CD4-positive, alpha-beta T cell (primary cell): ENCODE measurements around the gene MICAL3. TPM values are rescaled to one million over a fixed set of nuclear protein-coding genes. Genes with fewer than 3 reads are reported as not detected.

Experiments
- ATAC-seq: fragments of 200-7000 bp; cut with Tn5 transposase; one replicate; pipeline ENCODE4 v1.10.0; 2022; ENCODE audit warnings: mild to moderate bottlenecking; ENCODE audit not compliant: poor library complexity
- CTCF ChIA-PET: fragments of 350-600 bp; sonication (Branson Sonifier 250); formaldehyde crosslinking; loops from one replicate; lab custom pipeline; 2021; ENCODE audit warnings: antibody characterized with exemption, inconsistent platforms; lab: Charles Lee
- POLR2A ChIA-PET: fragments of 350-600 bp; sonication (Branson Sonifier 250); formaldehyde crosslinking; loops from one replicate; lab custom pipeline; 2021; ENCODE audit warnings: antibody characterized with exemption, inconsistent platforms; lab: Charles Lee
- DNase-seq, 14 experiments: peaks; one replicate each; pipeline ENCODE4 v3.0.0-alpha.2; 2013 to 2020; ENCODE audit warnings: mixed read lengths in 2 of 14
- H3K27ac ChIP-seq, 2 donors: one replicate each; pipeline versions ENCODE4 v1.5.1 to v1.7.0; 2013; ENCODE audit warnings: low read length in 2 of 2, low read depth in 1 of 2, mild to moderate bottlenecking in 1 of 2
- H3K27me3 ChIP-seq, 2 experiments: 1 replicate in 1 of 2; 2 replicates in 1 of 2; pipeline versions ENCODE4 v1.6.1 to v1.7.0; 2013; ENCODE audit warnings: low read length in 2 of 2, control low read depth in 1 of 2, mild to moderate bottlenecking in 1 of 2, moderate library complexity in 1 of 2; ENCODE audit not compliant: insufficient read depth in 2 of 2, control insufficient read depth in 1 of 2
- H3K36me3 ChIP-seq: one replicate; pipeline ENCODE4 v1.6.1; 2013; ENCODE audit warnings: low read length, control low read depth; ENCODE audit not compliant: insufficient read depth
- H3K4me1 ChIP-seq: one replicate; pipeline ENCODE4 v1.6.1; 2013; ENCODE audit warnings: low read length, control low read depth; ENCODE audit not compliant: insufficient read depth
- H3K4me3 ChIP-seq: one replicate; pipeline ENCODE4 v1.5.1; 2013; ENCODE audit warnings: mild to moderate bottlenecking, low read length, moderate library complexity
- H3K9me3 ChIP-seq, 2 experiments: 1 replicate in 1 of 2; 2 replicates in 1 of 2; pipeline versions ENCODE4 v1.6.1 to v1.7.0; 2013; ENCODE audit warnings: low read length in 2 of 2, mild to moderate bottlenecking in 2 of 2, control low read depth in 1 of 2, moderate library complexity in 1 of 2; ENCODE audit not compliant: control insufficient read depth in 1 of 2, insufficient read depth in 1 of 2
- H3K27ac Mint-ChIP-seq: one replicate; pipeline ENCODE4 v1.8.0; 2020; ENCODE audit warnings: mixed read lengths
- H3K27me3 Mint-ChIP-seq: one replicate; pipeline ENCODE4 v1.8.0; 2021; ENCODE audit warnings: mixed read lengths
- H3K36me3 Mint-ChIP-seq: one replicate; pipeline ENCODE4 v1.8.0; 2021; ENCODE audit warnings: low read depth, mixed read lengths
- H3K4me1 Mint-ChIP-seq: one replicate; pipeline ENCODE4 v1.8.0; 2021; ENCODE audit warnings: low read depth, mixed read lengths
- H3K4me3 Mint-ChIP-seq: one replicate; pipeline ENCODE4 v1.8.0; 2020; ENCODE audit warnings: mild to moderate bottlenecking, mixed read lengths
- H3K9me3 Mint-ChIP-seq: one replicate; pipeline ENCODE4 v1.8.0; 2020; ENCODE audit warnings: mixed read lengths
- intact Hi-C, 2 experiments: fragments of 100-400 bp; cut with DNase I in 1 of 2; cut with micrococcal nuclease in 1 of 2; formaldehyde crosslinking; loops; one replicate each; pipeline versions ENCODE4 v1.15.1 to v1.9.0; 2023 to 2025; cut with DNase I, micrococcal nuclease
- total RNA-seq, 174 experiments: library from RNA in 2 of 174; stranded (reverse) in 2 of 174; gene quantifications; one replicate each; pipeline ENCODE4 v1.2.3 and lab custom pipeline; 2021 to 2026
- TF ChIP-seq, protein P1 (sequence below): fragments of 200-600 bp; IDR thresholded peaks from one replicate; pipeline ENCODE4 v1.8.0; 2022; ENCODE audit warnings: antibody characterized with exemption, mild to moderate bottlenecking

The MICAL3 gene
- total RNA-seq, 2 experiments from 2014 or later: 9.4 to 9.9 TPM

DNA sequence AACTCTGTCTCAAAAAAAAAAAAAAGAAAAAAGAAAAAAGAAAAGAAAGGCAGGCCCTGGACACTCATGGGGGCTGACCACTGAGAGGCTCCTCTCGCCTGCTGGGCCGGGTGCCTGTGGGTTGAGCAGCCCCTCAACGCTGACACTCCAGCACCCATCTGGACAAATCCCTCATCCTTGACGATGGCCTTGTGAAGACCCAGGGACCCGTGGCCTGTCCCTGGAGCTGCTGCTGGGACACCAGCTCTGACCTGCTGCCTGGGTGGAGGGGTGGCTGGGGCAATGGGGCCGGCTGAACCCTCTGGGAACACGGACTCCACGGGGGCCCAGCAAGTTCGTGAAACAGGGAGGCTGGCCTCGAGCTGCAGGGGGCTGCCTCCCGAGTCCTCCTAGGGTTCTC, 239.6 kb downstream of the MICAL3 start:
- no peak overlapping the region for H3K27ac Mint-ChIP-seq
- no peak for DNase-seq
- no peak overlapping the region for H3K4me3 Mint-ChIP-seq
- H3K9me3 Mint-ChIP-seq: no peaks in the 10 kb centered on the region
- Histone ChIP-seq H3K27ac (no peak overlapping the region), H3K27me3 (no peaks in the 10 kb centered on the region), H3K4me3 (no peak overlapping the region), H3K4me1 (peaks cover 47% of the 10 kb centered on the region), H3K36me3 (no peaks in the 10 kb centered on the region), H3K9me3 (peaks cover 0 to 14% of the 10 kb centered on the region in 2 experiments)
- intact Hi-C loops: loop anchor here (1.0 to 10.0 kb wide), 3 partner anchors 16 to 150 kb away; partner anchors contain the start of gene BCL2L13 (in 1 of the 2)
- H3K4me1 Mint-ChIP-seq: peaks cover 20% of the 10 kb centered on the region
- ChIA-PET POLR2A (interaction anchor here (1.3 to 2.5 kb wide), 4 partner anchors 7 to 42 kb away, joined by 3 to 9 read pairs (median 6); partner anchors contain the start of gene BID), CTCF (interaction anchor here (0.6 to 4.9 kb wide), 10 partner anchors 8 to 291 kb away, joined by 3 to 45 read pairs (median 8); partner anchors contain the start of gene BID)
- TF ChIP-seq, protein P1, sequence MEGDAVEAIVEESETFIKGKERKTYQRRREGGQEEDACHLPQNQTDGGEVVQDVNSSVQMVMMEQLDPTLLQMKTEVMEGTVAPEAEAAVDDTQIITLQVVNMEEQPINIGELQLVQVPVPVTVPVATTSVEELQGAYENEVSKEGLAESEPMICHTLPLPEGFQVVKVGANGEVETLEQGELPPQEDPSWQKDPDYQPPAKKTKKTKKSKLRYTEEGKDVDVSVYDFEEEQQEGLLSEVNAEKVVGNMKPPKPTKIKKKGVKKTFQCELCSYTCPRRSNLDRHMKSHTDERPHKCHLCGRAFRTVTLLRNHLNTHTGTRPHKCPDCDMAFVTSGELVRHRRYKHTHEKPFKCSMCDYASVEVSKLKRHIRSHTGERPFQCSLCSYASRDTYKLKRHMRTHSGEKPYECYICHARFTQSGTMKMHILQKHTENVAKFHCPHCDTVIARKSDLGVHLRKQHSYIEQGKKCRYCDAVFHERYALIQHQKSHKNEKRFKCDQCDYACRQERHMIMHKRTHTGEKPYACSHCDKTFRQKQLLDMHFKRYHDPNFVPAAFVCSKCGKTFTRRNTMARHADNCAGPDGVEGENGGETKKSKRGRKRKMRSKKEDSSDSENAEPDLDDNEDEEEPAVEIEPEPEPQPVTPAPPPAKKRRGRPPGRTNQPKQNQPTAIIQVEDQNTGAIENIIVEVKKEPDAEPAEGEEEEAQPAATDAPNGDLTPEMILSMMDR: no peak
- no peaks in the 10 kb centered on the region for H3K27me3 Mint-ChIP-seq
- H3K36me3 Mint-ChIP-seq: no peaks in the 10 kb centered on the region
- ATAC-seq: no peak

DNA sequence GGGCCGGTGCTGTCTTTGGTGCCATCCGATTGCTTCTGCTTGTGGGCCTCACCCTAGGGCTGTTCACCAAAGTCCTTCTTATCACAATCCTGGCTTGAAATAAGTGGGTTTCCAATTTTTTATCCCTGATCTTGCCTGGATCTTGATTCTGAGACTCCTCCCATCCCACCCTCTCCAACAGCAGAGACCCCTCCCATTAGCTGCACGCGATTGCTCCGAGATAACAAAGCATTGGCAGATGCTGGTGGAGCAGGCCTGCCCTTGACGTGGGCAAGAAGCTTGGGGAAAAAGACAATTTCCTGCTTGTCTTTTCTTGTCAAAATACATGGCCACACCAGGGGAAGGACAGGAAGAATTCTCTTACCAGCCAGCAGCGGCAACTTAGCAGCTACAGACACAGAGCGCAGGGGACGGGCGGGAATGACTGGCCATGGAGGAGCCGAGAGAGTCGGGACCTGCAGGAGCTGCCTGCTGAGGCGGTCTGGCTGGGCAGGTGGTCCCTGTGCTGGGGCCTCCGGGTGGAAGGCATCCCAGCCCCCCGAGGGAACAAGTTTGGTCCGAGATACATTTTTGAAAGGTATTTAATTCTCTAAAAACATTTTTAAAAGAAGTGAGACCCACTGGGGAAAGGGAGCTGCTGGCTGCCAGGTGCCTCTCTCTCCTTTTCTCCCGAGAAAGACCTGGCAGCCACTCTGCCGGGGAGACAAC, 240.4 kb downstream of the MICAL3 start:
- TF ChIP-seq, protein P1: no peak
- ChIA-PET CTCF (interaction anchor here (4.9 kb wide), 1 partner anchor 41 kb away, joined by 45 read pairs; no protein-coding TSS in a partner anchor), POLR2A (interaction anchor here (1.5 to 2.5 kb wide), 2 partner anchors 10 to 41 kb away, joined by 5 to 9 read pairs; partner anchors contain the start of gene BID)
- H3K4me1 Mint-ChIP-seq: peaks cover 29% of the 10 kb centered on the region
- no peak overlapping the region for H3K4me3 ChIP-seq
- H3K36me3 Mint-ChIP-seq: peaks cover 4% of the 10 kb centered on the region
- peaks cover 0 to 18% of the 10 kb centered on the region in 2 experiments for H3K9me3 ChIP-seq
- H3K36me3 ChIP-seq: no peaks in the 10 kb centered on the region
- no peak overlapping the region for H3K4me3 Mint-ChIP-seq
- peaks cover 55% of the 10 kb centered on the region for H3K4me1 ChIP-seq
- H3K27me3 ChIP-seq: no peaks in the 10 kb centered on the region
- no peaks in the 10 kb centered on the region for H3K27me3 Mint-ChIP-seq
- ATAC-seq (no peak), DNase-seq (no peak)
- H3K27ac ChIP-seq: no peak overlapping the region
- H3K9me3 Mint-ChIP-seq: no peaks in the 10 kb centered on the region
- no peak overlapping the region for H3K27ac Mint-ChIP-seq
- intact Hi-C loops: loop anchor here (2.0 to 10.0 kb wide), 2 partner anchors 15 to 149 kb away; partner anchors contain the start of gene BCL2L13 (in 1 of the 2)

DNA sequence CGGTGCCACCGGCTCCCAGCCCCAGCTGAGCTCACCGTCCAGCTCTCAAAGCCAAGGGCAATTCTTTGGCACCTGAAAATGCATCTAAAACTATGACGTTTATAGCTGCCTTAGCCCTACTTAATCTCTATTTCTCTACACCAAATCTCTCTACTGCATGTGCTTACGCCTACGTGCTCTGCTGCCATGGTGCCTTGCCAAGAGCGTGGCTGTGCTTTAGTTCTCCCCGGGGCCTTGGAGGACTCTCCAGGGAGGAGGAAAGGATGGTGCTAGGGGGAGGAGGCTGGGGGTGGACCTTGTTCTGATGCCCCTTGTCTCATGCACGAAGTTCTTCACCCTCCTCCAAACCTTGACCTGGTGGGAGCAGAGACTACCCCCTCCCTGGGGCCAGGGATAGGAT, 241.0 kb downstream of the MICAL3 start:
- POLR2A ChIA-PET: no interaction called here
- H3K36me3 Mint-ChIP-seq: peaks cover 4% of the 10 kb centered on the region
- TF ChIP-seq, protein P1: no peak
- H3K9me3 Mint-ChIP-seq: no peaks in the 10 kb centered on the region
- DNase-seq: no peak
- H3K4me3 Mint-ChIP-seq: no peak overlapping the region
- CTCF ChIA-PET: no interaction called here
- H3K27me3 Mint-ChIP-seq: no peaks in the 10 kb centered on the region
- Histone ChIP-seq H3K4me1 (peaks cover 61% of the 10 kb centered on the region), H3K9me3 (peaks cover 0 to 18% of the 10 kb centered on the region in 2 experiments), H3K27me3 (no peaks in the 10 kb centered on the region), H3K36me3 (no peaks in the 10 kb centered on the region), H3K4me3 (no peak overlapping the region), H3K27ac (no peak overlapping the region)
- peak overlapping the region; percentile 42 for H3K27ac Mint-ChIP-seq
- ATAC-seq: no peak
- intact Hi-C loops: loop anchor here in 1 of 2 experiments (10.0 kb wide), 1 partner anchor 149 kb away; the partner anchor contains the start of gene BCL2L13
- H3K4me1 Mint-ChIP-seq: peaks cover 33% of the 10 kb centered on the region
